ENCODE results near the gene DNASE1L1. TPM values are rescaled to one million over a fixed set of nuclear protein-coding genes. Genes with fewer than 3 reads are reported as not detected.

Gene DNASE1L1
- total RNA-seq, 1 donor from 2014 or later, result 15.3 TPM

DNA sequence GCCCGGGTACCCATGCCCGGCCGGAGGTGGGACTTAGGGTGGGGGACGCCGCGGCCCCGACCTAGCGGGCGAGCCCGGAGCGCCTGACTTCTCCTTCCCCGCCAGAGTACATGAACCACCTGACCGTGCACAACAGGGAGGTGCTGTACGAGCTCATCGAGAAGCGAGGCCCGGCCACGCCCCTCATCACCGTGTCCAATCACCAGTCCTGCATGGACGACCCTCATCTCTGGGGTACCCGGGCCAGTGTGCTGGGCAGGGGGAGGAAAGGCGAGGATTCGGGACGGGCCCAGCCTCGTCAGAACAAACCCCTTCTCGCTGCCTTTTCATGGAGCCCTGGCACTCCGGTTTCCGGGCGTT, 2.9 kb upstream of the DNASE1L1 start:
- intact Hi-C loops (cut with micrococcal nuclease), result loop anchor here (1.0 kb wide), 2 partner anchors 16 to 43 kb away; partner anchors contain the start of gene ATP6AP1
- peaks cover 24% of the 10 kb centered on the region for H3K4me1 Mint-ChIP-seq
- H3K4me3 Mint-ChIP-seq, result peak overlapping the region; percentile 77
- peak overlapping the region; percentile 79 for H3K27ac Mint-ChIP-seq
- H3K27me3 Mint-ChIP-seq, result no peaks in the 10 kb centered on the region
- TF ChIP-seq, protein P1, sequence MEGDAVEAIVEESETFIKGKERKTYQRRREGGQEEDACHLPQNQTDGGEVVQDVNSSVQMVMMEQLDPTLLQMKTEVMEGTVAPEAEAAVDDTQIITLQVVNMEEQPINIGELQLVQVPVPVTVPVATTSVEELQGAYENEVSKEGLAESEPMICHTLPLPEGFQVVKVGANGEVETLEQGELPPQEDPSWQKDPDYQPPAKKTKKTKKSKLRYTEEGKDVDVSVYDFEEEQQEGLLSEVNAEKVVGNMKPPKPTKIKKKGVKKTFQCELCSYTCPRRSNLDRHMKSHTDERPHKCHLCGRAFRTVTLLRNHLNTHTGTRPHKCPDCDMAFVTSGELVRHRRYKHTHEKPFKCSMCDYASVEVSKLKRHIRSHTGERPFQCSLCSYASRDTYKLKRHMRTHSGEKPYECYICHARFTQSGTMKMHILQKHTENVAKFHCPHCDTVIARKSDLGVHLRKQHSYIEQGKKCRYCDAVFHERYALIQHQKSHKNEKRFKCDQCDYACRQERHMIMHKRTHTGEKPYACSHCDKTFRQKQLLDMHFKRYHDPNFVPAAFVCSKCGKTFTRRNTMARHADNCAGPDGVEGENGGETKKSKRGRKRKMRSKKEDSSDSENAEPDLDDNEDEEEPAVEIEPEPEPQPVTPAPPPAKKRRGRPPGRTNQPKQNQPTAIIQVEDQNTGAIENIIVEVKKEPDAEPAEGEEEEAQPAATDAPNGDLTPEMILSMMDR (IDR thresholded peaks at IDR 0.05), result no peak
- no peaks in the 10 kb centered on the region for H3K9me3 Mint-ChIP-seq
- POLR2A ChIA-PET, result interaction anchor here (0.7 to 7.3 kb wide), 14 partner anchors 14 to 135 kb away, joined by 3 to 125 read pairs (median 4); partner anchors contain the start of genes ATP6AP1, EMD, FAM50A and G6PD
- CTCF ChIA-PET, result no interaction called here
- peaks cover 7% of the 10 kb centered on the region for H3K36me3 Mint-ChIP-seq (ENCODE audit: low read depth)
- peak; percentile 53 for ATAC-seq (ENCODE audit: low read depth)
- DNase-seq, result peak; percentile 33

DNA sequence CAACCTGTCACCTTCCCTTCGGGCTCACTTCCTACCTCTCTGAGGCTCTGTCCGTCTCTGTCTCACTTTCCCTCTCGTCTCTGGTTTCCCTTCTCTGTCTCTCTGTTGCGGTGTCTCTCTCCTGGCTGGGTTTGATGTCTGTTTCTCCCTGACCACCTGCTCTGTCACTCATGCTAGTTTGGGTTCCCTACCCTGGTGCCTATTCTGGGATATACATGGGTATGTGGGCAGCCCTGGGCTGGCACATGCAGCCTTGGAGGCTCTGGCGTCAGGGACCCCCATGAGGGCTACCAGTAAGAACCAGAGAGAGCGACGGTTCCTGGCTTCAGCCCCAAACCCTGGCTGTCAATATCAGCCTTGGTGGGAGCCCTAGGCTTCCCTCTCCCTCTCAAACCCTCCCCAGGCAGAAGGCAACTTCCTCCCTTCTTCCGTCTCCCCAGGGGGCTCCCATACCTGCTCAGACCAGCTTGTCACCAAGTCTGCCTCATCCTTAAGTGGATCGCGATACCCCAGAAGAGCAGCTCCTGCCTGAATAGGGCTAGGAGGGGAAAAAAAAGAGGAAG, 314 bp downstream of the DNASE1L1 start:
- ChIA-PET CTCF (interaction anchor here (1.0 kb wide), 1 partner anchor 10 kb away, joined by 4 read pairs; the partner anchor contains the start of gene RPL10), POLR2A (interaction anchor here (0.5 to 7.3 kb wide), 6 partner anchors 10 to 342 kb away, joined by 3 to 125 read pairs (median 8); partner anchors contain the start of genes ATP6AP1, GAB3, RPL10 and SLC10A3)
- Mint-ChIP-seq H3K27ac (peak overlapping the region; percentile 87), H3K9me3 (no peaks in the 10 kb centered on the region), H3K4me1 (peaks cover 22% of the 10 kb centered on the region), H3K36me3 (ENCODE audit: low read depth) (peaks cover 2% of the 10 kb centered on the region), H3K4me3 (peak overlapping the region; percentile 75), H3K27me3 (no peaks in the 10 kb centered on the region)
- TF ChIP-seq, protein P1 (IDR thresholded peaks at IDR 0.05), result no peak
- peak; percentile 2 for ATAC-seq (ENCODE audit: low read depth)
- DNase-seq, result no peak
- intact Hi-C loops (cut with micrococcal nuclease), result loop anchor here (1.0 kb wide), 1 partner anchor 7 kb away; no protein-coding TSS in a partner anchor

DNA sequence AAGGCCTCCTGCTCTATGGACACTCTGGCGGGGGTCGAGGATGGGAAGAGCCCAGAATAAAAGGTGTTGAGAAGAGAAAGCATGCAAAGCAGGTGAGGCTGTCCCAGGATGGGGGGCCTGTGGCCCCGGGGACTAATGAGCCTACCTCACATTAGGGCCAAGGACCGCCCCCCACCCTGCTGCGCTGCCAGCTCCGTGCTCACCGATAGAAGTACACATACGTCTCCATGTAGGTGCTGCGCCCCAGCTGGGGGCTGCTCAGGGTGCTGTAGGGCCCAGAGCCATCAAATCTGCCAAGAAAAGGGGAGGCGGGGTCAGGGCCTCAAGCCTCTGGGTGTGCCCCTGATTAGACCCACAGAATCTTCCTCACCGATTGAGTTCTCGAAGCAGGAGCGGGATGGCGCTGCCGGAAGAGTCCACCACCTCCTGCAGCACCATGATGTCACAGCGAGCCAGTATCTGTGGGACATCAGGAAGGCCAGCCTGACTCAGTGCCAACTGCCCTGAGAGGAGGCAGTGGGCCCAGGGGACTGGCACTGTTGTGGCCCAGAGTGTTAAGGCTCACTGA, 4.3 kb downstream of the DNASE1L1 start:
- TF ChIP-seq, protein P1 (IDR thresholded peaks at IDR 0.05), result no peak
- no peak for DNase-seq
- CTCF ChIA-PET, result no interaction called here
- no peak for ATAC-seq (ENCODE audit: low read depth)
- H3K36me3 Mint-ChIP-seq (ENCODE audit: low read depth), result peaks cover 26% of the 10 kb centered on the region
- POLR2A ChIA-PET, result interaction anchor here (0.9 kb wide), 1 partner anchor 53 kb away, joined by 3 read pairs; the partner anchor contains the start of gene PLXNA3
- no peaks in the 10 kb centered on the region for H3K9me3 Mint-ChIP-seq
- H3K27ac Mint-ChIP-seq, result no peak overlapping the region
- intact Hi-C loops (cut with micrococcal nuclease), result no loop called here
- no peaks in the 10 kb centered on the region for H3K27me3 Mint-ChIP-seq
- H3K4me3 Mint-ChIP-seq, result no peak overlapping the region
- H3K4me1 Mint-ChIP-seq, result peaks cover 24% of the 10 kb centered on the region

DNA sequence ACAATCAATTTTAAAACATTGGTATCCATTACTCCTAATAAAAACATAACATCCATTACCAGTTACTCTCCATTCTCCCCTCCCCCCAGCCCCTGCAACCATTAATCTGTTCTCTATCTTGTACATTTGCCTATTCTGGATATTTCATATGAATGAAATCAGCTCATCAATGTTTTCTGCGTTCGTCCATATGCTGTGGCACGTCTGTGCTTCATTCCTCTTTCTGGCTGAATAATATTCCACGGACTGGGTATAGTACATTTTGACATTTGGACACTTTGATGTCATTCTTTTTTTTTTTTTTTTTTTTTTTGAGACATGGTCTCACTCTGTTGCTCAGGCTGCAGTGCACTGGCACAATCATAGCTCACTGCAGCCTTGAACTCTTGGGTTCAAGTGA, 5.2 kb downstream of the DNASE1L1 start:
- intact Hi-C loops (cut with micrococcal nuclease), result no loop called here
- peaks cover 34% of the 10 kb centered on the region for H3K36me3 Mint-ChIP-seq (ENCODE audit: low read depth)
- ChIA-PET CTCF (no interaction called here), POLR2A (interaction anchor here (0.9 kb wide), 1 partner anchor 54 kb away, joined by 3 read pairs; the partner anchor contains the start of gene PLXNA3)
- DNase-seq (no peak), ATAC-seq (ENCODE audit: low read depth) (no peak)
- H3K27ac Mint-ChIP-seq, result no peak overlapping the region
- H3K9me3 Mint-ChIP-seq, result no peaks in the 10 kb centered on the region
- no peak overlapping the region for H3K4me3 Mint-ChIP-seq
- no peaks in the 10 kb centered on the region for H3K27me3 Mint-ChIP-seq
- peaks cover 23% of the 10 kb centered on the region for H3K4me1 Mint-ChIP-seq
- TF ChIP-seq, protein P1 (IDR thresholded peaks at IDR 0.05), result no peak

DNA sequence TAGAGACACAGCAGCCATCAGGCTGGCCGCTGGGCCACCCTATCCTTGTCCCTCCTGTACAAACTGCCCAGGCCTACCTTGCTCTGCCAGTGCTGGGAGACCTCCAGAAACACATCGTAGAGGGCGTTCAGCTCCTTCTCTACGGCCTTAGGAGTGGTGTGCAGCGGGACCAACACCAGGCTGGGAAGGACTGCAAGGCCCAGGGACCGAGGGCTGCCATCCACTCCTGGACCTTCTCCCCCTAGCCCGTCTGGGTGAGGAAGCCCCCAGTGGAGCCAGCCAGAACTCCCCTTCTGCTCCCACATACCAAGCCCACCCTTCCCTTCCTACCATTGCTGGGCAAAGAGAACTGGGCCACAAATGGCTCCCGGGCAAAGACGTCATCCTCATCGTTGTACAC, 5.9 kb downstream of the DNASE1L1 start:
- Mint-ChIP-seq H3K9me3 (no peaks in the 10 kb centered on the region), H3K36me3 (ENCODE audit: low read depth) (peaks cover 40% of the 10 kb centered on the region), H3K27me3 (no peaks in the 10 kb centered on the region), H3K4me1 (peaks cover 19% of the 10 kb centered on the region), H3K4me3 (no peak overlapping the region), H3K27ac (no peak overlapping the region)
- TF ChIP-seq, protein P1 (IDR thresholded peaks at IDR 0.05), result no peak
- POLR2A ChIA-PET, result no interaction called here
- CTCF ChIA-PET, result no interaction called here
- no peak for ATAC-seq (ENCODE audit: low read depth)
- intact Hi-C loops (cut with micrococcal nuclease), result no loop called here
- DNase-seq, result no peak

Data from activated B cell treated with CpG ODN at 0.5 μM for 24 hours (primary cell).